NT2/D1 (cell line): ENCODE data around the gene RNF169.

Experiments used
- DNase-seq: peaks from one replicate; pipeline ENCODE4 v3.0.0-alpha.2; 2011; ENCODE audit warnings: low read depth, low spot score
- H3K27me3 ChIP-seq: 2 replicates; pipeline ENCODE4 v1.6.0; 2011; ENCODE audit warnings: mild to moderate bottlenecking; ENCODE audit not compliant: insufficient read length, insufficient read depth
- H3K36me3 ChIP-seq: 2 replicates; pipeline ENCODE4 v1.6.1; 2011; ENCODE audit warnings: mild to moderate bottlenecking, low read length, mixed read lengths; ENCODE audit not compliant: insufficient read depth, insufficient read length
- H3K4me1 ChIP-seq: 2 replicates; pipeline ENCODE4 v1.5.1; 2011; ENCODE audit not compliant: insufficient read depth, insufficient read length
- H3K4me3 ChIP-seq: 2 replicates; pipeline ENCODE4 v1.5.1; 2011; ENCODE audit warnings: low read depth; ENCODE audit not compliant: insufficient read length
- H3K9ac ChIP-seq: 2 replicates; pipeline ENCODE4 v1.6.0; 2011; ENCODE audit warnings: low read depth; ENCODE audit not compliant: insufficient read length
- H3K9me3 ChIP-seq: 2 replicates; pipeline ENCODE4 v1.5.1; 2011; ENCODE audit warnings: mild to moderate bottlenecking, low read length; ENCODE audit not compliant: insufficient read depth
- SUZ12 ChIP-seq: IDR thresholded peaks from 2 replicates; pipeline ENCODE4 v1.6.1; 2011; ENCODE audit not compliant: insufficient read length, insufficient read depth; ENCODE audit errors: extremely low read depth
- YY1 ChIP-seq: IDR thresholded peaks from 2 replicates; pipeline ENCODE4 v1.6.1; 2011; ENCODE audit not compliant: insufficient read length, insufficient read depth
- ZNF274 ChIP-seq: IDR thresholded peaks from 2 replicates; pipeline ENCODE4 v1.6.1; 2011; ENCODE audit warnings: mild to moderate bottlenecking, low read depth, low read length

Gene RNF169

GRCh38 chr11:74707602-74708510 lies 40.8 kb upstream of the RNF169 start:
- H3K4me3 ChIP-seq = no peak overlapping the region
- DNase-seq = no peak
- no peak for TF ChIP-seq YY1
- no peak for TF ChIP-seq SUZ12
- TF ChIP-seq ZNF274 = no peak
- no peaks in the 10 kb centered on the region for H3K9me3 ChIP-seq
- H3K27me3 ChIP-seq = no peaks in the 10 kb centered on the region
- no peak overlapping the region for H3K9ac ChIP-seq
- no peaks in the 10 kb centered on the region for H3K36me3 ChIP-seq
- peaks cover 12% of the 10 kb centered on the region for H3K4me1 ChIP-seq

GRCh38 chr11:74709175-74709574 lies 39.5 kb upstream of the RNF169 start:
- TF ChIP-seq YY1 = no peak
- no peak for TF ChIP-seq ZNF274
- TF ChIP-seq SUZ12 = no peak
- Histone ChIP-seq H3K9me3 (no peaks in the 10 kb centered on the region), H3K27me3 (no peaks in the 10 kb centered on the region), H3K4me1 (peaks cover 12% of the 10 kb centered on the region), H3K36me3 (no peaks in the 10 kb centered on the region), H3K4me3 (no peak overlapping the region), H3K9ac (no peak overlapping the region)
- DNase-seq = no peak

GRCh38 chr11:74710281-74710938 lies 38.2 kb upstream of the RNF169 start:
- Histone ChIP-seq H3K9me3 (no peaks in the 10 kb centered on the region), H3K36me3 (no peaks in the 10 kb centered on the region), H3K4me1 (peaks cover 12% of the 10 kb centered on the region), H3K4me3 (no peak overlapping the region), H3K27me3 (no peaks in the 10 kb centered on the region), H3K9ac (peak overlapping the region; percentile 26)
- TF ChIP-seq ZNF274 (no peak), SUZ12 (no peak), YY1 (no peak)
- no peak for DNase-seq

DNA sequence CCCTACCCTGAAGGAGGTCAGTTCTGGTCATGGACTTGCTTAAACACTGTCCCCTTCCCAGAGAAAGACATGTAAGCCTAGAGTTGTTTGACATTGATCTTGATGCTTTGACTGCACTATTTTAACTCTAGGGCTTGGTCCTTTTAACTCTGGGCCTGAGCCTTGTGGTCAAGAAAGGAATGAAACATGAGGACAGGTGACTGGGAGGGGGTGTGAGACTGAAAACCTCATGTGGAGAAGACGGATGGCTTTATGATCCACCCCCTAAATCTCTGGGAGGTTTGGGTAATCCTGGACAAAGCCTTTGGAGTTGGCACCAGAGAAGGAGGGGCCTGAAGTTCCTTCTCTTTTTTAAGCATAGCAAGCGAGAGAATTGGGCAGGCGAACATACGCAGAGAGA lies 35.0 kb upstream of the RNF169 start:
- peaks cover 7% of the 10 kb centered on the region for H3K4me1 ChIP-seq
- no peak for TF ChIP-seq ZNF274
- TF ChIP-seq SUZ12 = no peak
- no peak for TF ChIP-seq YY1
- H3K4me3 ChIP-seq = no peak overlapping the region
- no peaks in the 10 kb centered on the region for H3K27me3 ChIP-seq
- H3K9me3 ChIP-seq = no peaks in the 10 kb centered on the region
- no peaks in the 10 kb centered on the region for H3K36me3 ChIP-seq
- H3K9ac ChIP-seq = no peak overlapping the region
- DNase-seq = no peak

GRCh38 chr11:74714904-74715303 lies 33.7 kb upstream of the RNF169 start:
- DNase-seq = no peak
- H3K4me1 ChIP-seq = peaks cover 2% of the 10 kb centered on the region
- TF ChIP-seq YY1 (no peak), SUZ12 (no peak), ZNF274 (no peak)
- no peak overlapping the region for H3K9ac ChIP-seq
- no peak overlapping the region for H3K4me3 ChIP-seq
- no peaks in the 10 kb centered on the region for H3K9me3 ChIP-seq
- H3K36me3 ChIP-seq = no peaks in the 10 kb centered on the region
- H3K27me3 ChIP-seq = no peaks in the 10 kb centered on the region

GRCh38 chr11:74717221-74717969 lies 31.3 kb upstream of the RNF169 start:
- no peak for DNase-seq
- H3K9ac ChIP-seq = no peak overlapping the region
- no peaks in the 10 kb centered on the region for H3K9me3 ChIP-seq
- no peak for TF ChIP-seq SUZ12
- no peak for TF ChIP-seq YY1
- no peak for TF ChIP-seq ZNF274
- no peaks in the 10 kb centered on the region for H3K27me3 ChIP-seq
- peaks cover 4% of the 10 kb centered on the region for H3K4me1 ChIP-seq
- H3K4me3 ChIP-seq = no peak overlapping the region
- H3K36me3 ChIP-seq = no peaks in the 10 kb centered on the region

- TF ChIP-seq ZNF274 = no peak
- TF ChIP-seq YY1 = no peak
- no peak for TF ChIP-seq SUZ12
- H3K9me3 ChIP-seq = no peaks in the 10 kb centered on the region
- no peak overlapping the region for H3K4me3 ChIP-seq
- no peak for DNase-seq
- no peaks in the 10 kb centered on the region for H3K36me3 ChIP-seq
- peaks cover 4% of the 10 kb centered on the region for H3K4me1 ChIP-seq
- no peaks in the 10 kb centered on the region for H3K27me3 ChIP-seq
- H3K9ac ChIP-seq = no peak overlapping the region
Measured at GRCh38 chr11:74719011-74719410, 29.6 kb upstream of the RNF169 start.
